GM18909 (cell line): ENCODE measurements around the gene NBAS.

Experiments used
- ATAC-seq: cut with Tn5 transposase; IDR thresholded peaks from one replicate; pipeline ENCODE4 v1.9.1; 2021; ENCODE audit warnings: mild to moderate bottlenecking; ENCODE audit not compliant: unreplicated experiment, poor library complexity

Gene NBAS

DNA sequence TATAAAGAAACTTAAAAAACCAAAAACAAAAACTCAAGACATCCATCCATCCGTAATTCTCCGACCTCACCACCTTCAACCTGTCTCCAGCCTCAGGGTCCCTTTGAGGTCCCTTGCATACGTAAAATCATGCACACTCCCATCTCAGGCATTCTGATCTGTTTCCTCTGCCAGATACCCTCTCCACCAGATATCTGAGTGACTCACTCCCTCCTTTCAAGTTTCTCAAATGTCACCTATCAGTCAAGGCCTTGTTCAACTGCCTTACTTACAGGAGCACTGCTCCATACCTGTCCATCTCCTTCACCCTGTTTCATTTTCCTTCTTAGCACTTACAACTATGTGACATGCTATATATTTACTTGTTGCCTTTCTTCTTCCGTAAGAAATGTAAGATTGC, 369.3 kb downstream of the NBAS start:
- no peak for ATAC-seq

DNA sequence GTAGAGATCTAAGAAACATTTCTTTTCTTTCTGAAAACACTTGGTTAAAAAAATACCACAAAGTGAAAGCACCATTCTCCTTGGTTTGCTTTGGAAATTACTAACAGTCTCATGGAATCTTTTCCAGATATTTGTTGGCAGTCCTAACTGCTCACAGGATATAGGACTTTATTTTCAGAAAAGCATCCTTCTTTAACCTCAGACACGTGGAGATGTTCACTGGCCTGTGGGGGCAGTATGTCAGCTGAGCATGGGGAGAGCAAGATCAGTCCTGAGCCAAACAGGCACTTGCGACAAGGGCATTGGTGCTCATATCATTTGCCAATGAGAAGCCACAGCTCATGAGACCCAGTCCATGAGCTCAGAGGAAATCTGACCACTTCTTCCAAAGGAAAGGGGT, 371.9 kb downstream of the NBAS start:
- ATAC-seq: no peak

- ATAC-seq: no peak
Measured at GRCh38 chr2:15187702-15188101, 373.4 kb downstream of the NBAS start.

GRCh38 chr2:15186118-15186517, 375.0 kb downstream of the NBAS start:
- ATAC-seq: no peak

GRCh38 chr2:15184491-15184890, 376.6 kb downstream of the NBAS start:
- ATAC-seq: no peak

DNA sequence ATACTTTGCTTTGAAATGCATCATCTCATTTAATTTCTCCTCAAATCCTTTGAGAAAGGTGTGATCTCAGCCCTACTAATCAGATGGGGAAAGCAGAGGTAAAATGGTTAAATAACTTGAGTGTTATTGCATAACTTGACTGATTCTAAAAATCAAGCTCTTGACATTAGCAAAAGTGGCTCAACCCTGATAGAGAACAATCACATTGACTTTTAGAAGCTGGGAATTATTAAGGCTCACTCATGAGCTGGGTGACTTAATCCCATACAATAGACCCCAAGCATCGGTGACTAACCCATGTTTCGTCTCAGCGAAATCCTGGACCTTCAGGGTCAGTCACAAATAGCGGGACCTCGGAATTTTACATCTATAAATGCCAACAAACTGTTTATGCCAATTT, 378.9 kb downstream of the NBAS start:
- ATAC-seq: no peak

GRCh38 chr2:15181092-15181745, 379.9 kb downstream of the NBAS start:
- no peak for ATAC-seq

- no peak for ATAC-seq
Measured at GRCh38 chr2:15180379-15180778, 380.8 kb downstream of the NBAS start.

DNA sequence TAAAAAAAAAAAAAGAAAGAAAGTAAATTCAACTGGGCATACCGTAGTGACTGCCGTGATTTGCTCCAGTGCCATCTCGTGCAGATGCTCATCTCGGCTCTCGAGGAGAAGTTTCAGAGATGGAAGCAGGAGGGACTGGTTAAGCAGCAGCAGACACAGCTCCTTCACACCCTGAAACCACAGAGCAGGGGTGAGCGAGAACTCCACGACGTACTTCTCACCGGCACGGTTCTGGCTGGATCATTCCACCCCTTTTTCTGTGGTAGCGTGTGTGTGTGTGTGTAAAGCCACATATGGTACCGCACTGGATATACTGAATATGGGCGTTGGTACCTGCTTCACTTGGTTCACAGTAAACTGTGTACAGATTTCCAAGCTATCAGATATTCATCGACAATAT, 382.2 kb downstream of the NBAS start:
- ATAC-seq: no peak

GRCh38 chr2:15177103-15177502, 384.0 kb downstream of the NBAS start:
- peak; percentile 99 for ATAC-seq

GRCh38 chr2:15176604-15177003, 384.5 kb downstream of the NBAS start:
- no peak for ATAC-seq

- no peak for ATAC-seq
Measured at GRCh38 chr2:15174567-15174966, 386.6 kb downstream of the NBAS start.

DNA sequence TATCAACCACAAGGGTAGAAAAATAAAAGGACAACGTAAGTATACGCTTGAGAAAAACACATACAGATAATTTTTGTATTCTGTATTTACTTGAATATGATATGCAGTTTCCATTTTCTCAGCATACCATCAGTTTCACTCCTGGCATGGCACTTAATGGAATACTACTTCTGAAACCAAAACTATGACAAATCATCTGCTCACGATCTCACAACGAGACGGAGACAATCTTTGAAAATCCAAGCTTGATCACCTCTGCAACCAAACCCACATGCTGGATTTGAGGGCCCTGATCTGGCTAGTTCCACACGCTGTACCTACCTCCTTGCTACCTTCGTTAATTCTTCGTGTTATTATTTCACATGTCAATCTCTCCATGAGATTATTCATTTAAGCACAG, 387.6 kb downstream of the NBAS start:
- ATAC-seq: no peak

DNA sequence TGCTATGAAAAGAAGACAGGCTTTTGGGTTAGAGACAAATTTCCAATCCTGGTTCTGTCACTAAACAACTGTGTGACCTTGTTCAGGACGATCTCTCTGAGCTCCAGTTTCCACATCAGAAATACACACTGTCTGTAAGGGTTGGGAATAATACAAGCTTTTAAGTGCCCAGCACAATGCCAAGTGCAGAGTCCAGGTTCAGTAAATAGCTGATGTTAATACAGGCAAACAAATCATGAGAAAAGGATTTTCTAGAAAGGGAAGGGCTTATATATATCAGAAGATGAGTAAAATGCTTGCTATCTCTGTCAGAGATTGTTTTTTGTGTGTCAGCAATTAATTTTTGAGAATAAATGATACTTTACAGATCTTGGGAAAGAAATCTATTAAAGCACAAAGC, 388.3 kb downstream of the NBAS start:
- ATAC-seq: no peak

- ATAC-seq: no peak
Measured at GRCh38 chr2:15170070-15170775, 390.9 kb downstream of the NBAS start.

DNA sequence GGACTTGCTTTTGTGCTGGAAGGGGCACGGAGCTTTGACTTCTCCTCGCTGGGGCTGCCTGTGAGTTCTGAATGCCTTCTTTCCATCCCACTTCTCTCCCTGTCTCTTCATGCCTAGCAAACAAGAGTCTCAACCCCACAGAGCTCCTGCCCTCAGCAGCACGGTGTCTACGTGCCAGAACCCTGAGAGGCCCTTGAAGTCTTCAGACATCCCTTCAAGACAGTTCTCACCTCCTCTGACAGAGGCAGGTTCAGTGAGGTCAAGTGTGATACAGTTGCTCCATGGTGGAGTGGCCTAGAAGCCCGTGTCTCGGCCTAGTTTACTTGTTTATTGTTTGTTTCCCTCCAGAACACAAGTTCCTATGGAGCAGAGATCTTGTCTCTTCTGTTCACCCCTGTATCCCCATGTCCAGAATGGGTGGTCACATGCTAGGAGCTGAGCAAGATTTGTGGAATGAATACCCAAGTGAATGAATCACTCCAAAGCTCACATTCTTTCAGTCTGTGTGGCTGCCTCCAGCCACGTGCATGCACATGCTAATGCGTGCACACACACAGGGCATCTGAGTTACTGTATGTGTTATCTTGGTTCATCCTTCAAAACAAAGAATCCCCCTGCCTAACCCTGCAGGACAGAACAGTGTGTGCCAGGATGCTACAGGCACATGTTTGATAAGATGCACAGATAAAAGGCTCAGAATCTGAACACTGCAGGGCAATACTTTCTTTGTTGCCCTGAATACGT, 391.6 kb downstream of the NBAS start:
- ATAC-seq: no peak

- no peak for ATAC-seq
Measured at GRCh38 chr2:15168116-15168515, 393.0 kb downstream of the NBAS start.

DNA sequence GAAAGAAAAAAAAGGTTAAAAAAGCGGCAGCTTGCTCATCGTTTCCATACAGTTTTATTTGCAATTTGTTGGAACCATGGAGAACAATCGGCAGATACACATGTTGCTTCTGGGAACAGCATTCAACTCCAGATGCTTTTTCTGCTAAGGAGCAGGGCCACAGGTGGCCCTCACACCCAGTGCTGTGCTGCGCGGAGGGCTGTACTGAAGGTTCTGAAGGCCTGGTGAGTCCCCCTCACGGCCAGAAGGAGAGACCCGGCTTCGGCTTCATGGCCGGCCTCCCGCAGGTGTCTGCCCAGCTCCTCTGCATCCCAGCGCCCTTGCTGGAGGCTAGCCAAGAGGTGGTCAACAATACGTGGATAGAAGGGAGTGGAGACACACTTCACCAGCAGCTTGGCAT, 394.3 kb downstream of the NBAS start:
- no peak for ATAC-seq

- no peak for ATAC-seq
Measured at GRCh38 chr2:15163326-15163725, 397.8 kb downstream of the NBAS start.

DNA sequence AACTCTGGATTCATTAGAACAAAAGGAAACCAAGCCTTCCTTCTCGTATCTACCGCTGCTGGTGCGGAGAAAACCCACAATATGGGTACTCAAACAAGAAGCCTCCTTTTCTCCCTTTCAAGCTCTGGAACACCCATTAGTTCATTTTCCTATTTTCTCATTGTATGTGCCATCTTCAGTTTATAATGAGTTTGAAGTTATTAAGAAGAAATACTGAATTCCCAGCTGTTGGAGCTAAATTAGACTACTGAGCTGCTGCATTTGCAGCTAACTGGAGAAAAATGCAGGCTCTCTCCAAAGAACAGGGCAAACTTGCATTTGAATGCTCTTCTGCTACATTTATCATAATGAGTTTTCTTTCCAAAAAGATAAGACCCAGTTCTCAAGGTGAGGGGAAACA, 398.5 kb downstream of the NBAS start:
- no peak for ATAC-seq

DNA sequence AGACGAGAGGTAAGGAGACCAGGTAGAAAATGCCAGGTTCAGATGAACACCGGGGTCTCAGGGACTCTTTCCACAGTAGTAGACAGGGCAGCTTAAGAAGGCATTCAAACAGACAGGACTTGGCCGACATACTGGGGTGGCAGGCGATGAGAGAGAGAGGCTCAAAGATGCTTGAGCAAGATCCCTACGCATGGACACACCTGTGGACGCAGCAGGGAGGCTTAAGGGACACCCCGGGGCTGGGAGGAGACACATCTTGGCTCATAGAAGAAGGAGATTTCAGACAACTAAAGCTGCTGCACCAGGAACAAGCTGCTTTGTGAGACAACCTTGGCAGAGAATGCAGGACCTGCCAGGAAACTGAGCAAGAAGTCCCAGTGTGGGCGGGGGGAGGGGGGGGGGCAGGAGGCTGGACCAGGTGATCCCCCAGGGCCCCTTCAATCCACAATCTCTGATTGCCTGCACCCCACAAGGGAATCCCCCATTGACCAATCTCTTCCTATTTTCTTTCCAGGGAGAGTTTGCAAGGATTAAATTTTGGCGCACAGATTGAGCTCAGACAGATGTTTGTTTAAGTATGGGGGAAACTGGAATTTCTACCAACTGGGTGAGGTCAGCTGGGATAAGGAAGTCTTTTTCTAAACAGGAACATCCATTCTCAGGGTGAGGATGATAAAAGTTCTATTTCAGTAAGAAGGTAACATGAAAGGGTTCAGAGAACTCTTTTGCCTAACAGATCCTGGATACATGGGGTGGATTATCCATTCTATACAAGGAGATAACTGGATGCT, 400.7 kb downstream of the NBAS start:
- no peak for ATAC-seq
